Endothelial cell of umbilical vein (primary cell): Measurements from ENCODE around the gene CABP5. TPM values are rescaled to one million over a fixed set of nuclear protein-coding genes. Genes with fewer than 3 reads are reported as not detected.

Source experiments
- BruUV-seq: library from RNA; stranded (reverse); fragments of 400-500 nt; replicated peaks from 2 replicates; lab custom pipeline; 2021; lab: Mats Ljungman, UMichigan
- CTCF ChIA-PET: fragments of 300-600, 350-600 bp; sonication (Branson Sonifier 250); formaldehyde crosslinking; loops from one replicate; lab custom pipeline; 2021; ENCODE audit warnings: antibody characterized with exemption, inconsistent platforms; lab: Charles Lee
- POLR2A ChIA-PET: fragments of 300-600, 350-600 bp; sonication (Branson Sonifier 250); formaldehyde crosslinking; loops from one replicate; lab custom pipeline; 2021; ENCODE audit warnings: antibody characterized with exemption, inconsistent platforms; lab: Charles Lee
- DNase-seq: peaks from one replicate; pipeline ENCODE4 v3.0.0-alpha.2; 2011; ENCODE audit warnings: low read depth, low spot score
- FAIRE-seq: peaks from 2 replicates; lab custom pipeline; 2011; peaks lifted over from hg19 to GRCh38; lab: Jason Lieb, UNC
- H2AFZ ChIP-seq: 2 replicates; pipeline ENCODE4 v1.6.0; 2012; ENCODE audit warnings: low read depth, low read length, control low read depth, inconsistent platforms
- H3K27ac ChIP-seq: 2 replicates; pipeline ENCODE4 v1.5.1; 2011; ENCODE audit warnings: low read depth, mild to moderate bottlenecking, control low read depth, low read length, moderate library complexity; ENCODE audit not compliant: insufficient read depth
- H3K27me3 ChIP-seq, 2 experiments: 2 replicates each; pipeline versions ENCODE4 v1.6.0 to v1.6.1; 2011; ENCODE audit warnings: low read length in 2 of 2, mixed read lengths in 1 of 2; ENCODE audit not compliant: control insufficient read depth in 2 of 2, insufficient read depth in 2 of 2
- H3K36me3 ChIP-seq, 2 experiments: 2 replicates in 1 of 2; 3 replicates in 1 of 2; pipeline ENCODE4 v1.5.1; 2011; ENCODE audit warnings: low read length in 2 of 2, mild to moderate bottlenecking in 1 of 2, moderate library complexity in 1 of 2; ENCODE audit not compliant: control insufficient read depth in 2 of 2, insufficient read depth in 2 of 2; ENCODE audit errors: extremely low read depth in 1 of 2
- H3K4me1 ChIP-seq: 3 replicates; pipeline ENCODE4 v1.5.1; 2011; ENCODE audit warnings: mild to moderate bottlenecking, low read length; ENCODE audit not compliant: control insufficient read depth, insufficient read depth; ENCODE audit errors: extremely low read depth
- H3K4me2 ChIP-seq: 2 replicates; pipeline ENCODE4 v1.6.1; 2011; ENCODE audit warnings: low read length, control low read depth, mixed read lengths; ENCODE audit not compliant: insufficient read depth
- H3K4me3 ChIP-seq, 3 experiments: fragments of 200-600 bp in 1 of 3; sonication (generic), shearing (Covaris generic) in 1 of 3; replicated peaks in 1 of 3; 2 replicates each; pipeline ENCODE4 v1.5.1; 2011 to 2016; ENCODE audit warnings: control low read depth in 3 of 3, low read length in 3 of 3, mild to moderate bottlenecking in 2 of 3, inconsistent platforms in 1 of 3, low read depth in 1 of 3, moderate library complexity in 1 of 3; ENCODE audit not compliant: insufficient read depth in 1 of 3
- H3K79me2 ChIP-seq: 2 replicates; pipeline ENCODE4 v1.6.0; 2012; ENCODE audit warnings: low read length, inconsistent platforms; ENCODE audit not compliant: control insufficient read depth, insufficient read depth
- H3K9ac ChIP-seq: replicated peaks from 2 replicates; pipeline ENCODE3; 2011; ENCODE audit warnings: low read length, control low read depth; ENCODE audit not compliant: insufficient read depth; ENCODE audit errors: extremely low read depth
- H3K9me1 ChIP-seq: replicated peaks from 3 replicates; pipeline ENCODE4 v1.6.0; 2011; ENCODE audit warnings: mild to moderate bottlenecking, low read length; ENCODE audit not compliant: control insufficient read depth, insufficient read depth; ENCODE audit errors: extremely low read depth
- H3K9me3 ChIP-seq: replicated peaks from 2 replicates; pipeline ENCODE4 v1.5.1; 2012; ENCODE audit warnings: low read length, inconsistent platforms; ENCODE audit not compliant: control insufficient read depth, insufficient read depth
- H4K20me1 ChIP-seq: replicated peaks from 2 replicates; pipeline ENCODE3; 2011; ENCODE audit warnings: mild to moderate bottlenecking, low read length; ENCODE audit not compliant: control insufficient read depth, insufficient read depth; ENCODE audit errors: extremely low read depth
- CTCF ChIP-seq, 2 donors: IDR thresholded peaks; 1 replicate in 1 of 2; 2 replicates in 1 of 2; pipeline ENCODE4 v1.5.1; 2011; ENCODE audit warnings: low read length in 2 of 2, mild to moderate bottlenecking in 2 of 2, moderate library complexity in 2 of 2, control low read depth in 1 of 2, inconsistent platforms in 1 of 2, low read depth in 1 of 2; ENCODE audit not compliant: insufficient read depth in 1 of 2; ENCODE audit errors: extremely low read depth in 1 of 2
- EZH2 ChIP-seq: IDR thresholded peaks from 2 replicates; pipeline ENCODE4 v1.6.1; 2012; ENCODE audit warnings: borderline replicate concordance, low read depth, mild to moderate bottlenecking, moderate library complexity, low read length, inconsistent platforms; ENCODE audit not compliant: severe bottlenecking
- FOS ChIP-seq: IDR thresholded peaks from 2 replicates; pipeline ENCODE4 v1.6.1; 2011; ENCODE audit warnings: mild to moderate bottlenecking, low read length, moderate library complexity, borderline replicate concordance; ENCODE audit not compliant: insufficient read depth
- JUN ChIP-seq: IDR thresholded peaks from 2 replicates; pipeline ENCODE4 v1.6.1; 2011; ENCODE audit warnings: borderline replicate concordance, low read depth; ENCODE audit not compliant: insufficient read length, insufficient read depth
- MYC ChIP-seq: IDR thresholded peaks from one replicate; pipeline ENCODE4 v1.6.1; 2011; ENCODE audit warnings: mild to moderate bottlenecking, low read depth, low read length
- POLR2A ChIP-seq: IDR thresholded peaks from 2 replicates; pipeline ENCODE4 v1.6.1; 2012; ENCODE audit warnings: low read depth, mild to moderate bottlenecking, control low read depth, low read length
- POLR2AphosphoS5 ChIP-seq: IDR thresholded peaks from 2 replicates; pipeline ENCODE4 v1.6.1; 2012; ENCODE audit warnings: low read depth, mild to moderate bottlenecking, control low read depth, low read length, moderate library complexity; ENCODE audit not compliant: insufficient read depth
- dilution Hi-C: fragments of 300-500 bp; cut with MboI; formaldehyde crosslinking; loops from one replicate; pipeline ENCODE4 v1.15.0; 2019; ENCODE audit warnings: low sequenced_read_pairs; ENCODE audit not compliant: extremely low pct_ligation_motif_present
- intact Hi-C: fragments of 100-400 bp; cut with micrococcal nuclease; formaldehyde crosslinking; loops from one replicate; pipeline ENCODE4 v1.10.0; 2022
- polyA plus RNA-seq, 4 experiments: library from polyadenylated mRNA; depleted of rRNA in 3 of 4; stranded (reverse) in 3 of 4; unstranded in 1 of 4; fragments of >200 nt; gene quantifications; 2 replicates each; pipeline versions ENCODE4 v1.2.1 to v1.2.3, GENCODE V29; 2011 to 2012; ENCODE audit warnings: missing spikeins in 1 of 4
- total RNA-seq: library from RNA; stranded (reverse); gene quantifications from 2 replicates; pipeline ENCODE4 v1.2.3, GENCODE V29; 2021
- TF ChIP-seq, protein P1 (sequence below): IDR thresholded peaks from 2 replicates; pipeline ENCODE4 v1.6.1; 2011; ENCODE audit not compliant: insufficient read depth, insufficient read length

Gene CABP5
- total and polyA plus RNA-seq, 2 donors (not counting 3 experiments of a cell fraction or from before 2014, with no cell fraction given), result not detected

- Histone ChIP-seq H3K27ac (no peak overlapping the region), H3K9me3 (no peaks in the 10 kb centered on the region), H4K20me1 (no peaks in the 10 kb centered on the region), H3K79me2 (no peaks in the 10 kb centered on the region), H3K4me1 (no peaks in the 10 kb centered on the region), H3K9me1 (no peaks in the 10 kb centered on the region), H3K4me3 (no peak overlapping the region), H3K9ac (no peak overlapping the region), H3K4me2 (no peak overlapping the region), H3K27me3 (no peaks in the 10 kb centered on the region), H3K36me3 (no peaks in the 10 kb centered on the region), H2AFZ (no peak overlapping the region)
- dilution Hi-C loops, result no loop called here
- ChIA-PET CTCF (interaction anchor here (1.0 kb wide), 1 partner anchor 30 kb away, joined by 6 read pairs; no protein-coding TSS in a partner anchor), POLR2A (no interaction called here)
- intact Hi-C loops, result no loop called here
- BruUV-seq, result no TSS peak
- TF ChIP-seq JUN (no peak), POLR2AphosphoS5 (no peak), POLR2A (no peak), EZH2 (no peak), MYC (no peak), CTCF (IDR thresholded peaks at IDR 0.05; ENCODE audit: extremely low read depth in 1 of 2, insufficient read depth in 1 of 2, low read depth in 1 of 2, low read length in 2 of 2) (no peak), FOS (no peak)
- TF ChIP-seq, protein P1, sequence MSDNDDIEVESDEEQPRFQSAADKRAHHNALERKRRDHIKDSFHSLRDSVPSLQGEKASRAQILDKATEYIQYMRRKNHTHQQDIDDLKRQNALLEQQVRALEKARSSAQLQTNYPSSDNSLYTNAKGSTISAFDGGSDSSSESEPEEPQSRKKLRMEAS, result no peak
- DNase-seq, result no peak
- no peak for FAIRE-seq
Observed at GRCh38 chr19:48059331-48059730, 15.5 kb upstream of the CABP5 start.
